ENCODE data around the gene SCN4A. TPM values are rescaled to one million over a fixed set of nuclear protein-coding genes. Genes with fewer than 3 reads are reported as not detected.
A peak's percentile ranks its signal among the peaks of the same experiment; 100 is the strongest.

SCN4A gene
- total and polyA plus RNA-seq, 4 experiments from 2014 or later: 0.17 to 0.30 TPM; not detected in 2

DNA sequence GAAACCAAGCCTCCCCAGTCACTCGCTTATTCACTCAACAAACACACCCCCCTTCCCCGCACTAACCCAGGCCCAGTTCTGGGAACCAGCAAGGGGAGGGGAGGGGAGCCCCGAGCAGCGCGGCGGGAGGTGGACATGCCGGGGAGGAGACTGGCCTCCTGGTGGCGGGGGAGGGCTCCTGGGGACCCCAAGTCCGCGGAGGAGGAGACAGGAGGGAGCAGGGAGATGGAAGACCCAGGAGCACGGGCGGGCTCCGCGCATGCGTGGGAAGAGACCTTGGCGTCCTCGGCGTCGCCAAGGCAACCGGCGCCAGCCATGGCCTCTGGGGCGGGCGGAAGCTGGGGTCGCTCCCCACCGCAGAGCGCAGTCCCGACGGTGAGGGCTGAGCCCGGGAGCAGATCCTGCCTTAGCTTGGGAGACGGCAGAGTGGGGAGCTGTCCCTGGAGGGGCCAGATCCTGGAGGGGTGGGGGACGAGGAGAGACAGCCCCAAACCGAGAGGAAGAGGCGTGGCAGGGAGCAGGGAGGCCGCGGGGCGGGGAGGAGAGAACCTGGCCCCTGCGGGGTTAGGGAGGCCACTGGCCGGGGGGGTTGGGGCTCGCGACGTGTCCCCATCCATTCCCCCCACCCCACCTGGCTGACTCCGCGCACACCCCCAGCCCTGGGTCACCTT is 25.5 kb upstream of the SCN4A start, which contains the start of gene PRR29:
TSS of gene PRR29 (plus strand) at position 302 of the 671 bp plus-strand sequence. CDS start at position 316, 14 bp downstream.
- ChIA-PET POLR2A (ENCODE audit: partially characterized antibody) (interaction anchor here (0.6 to 22.6 kb wide), 8 partner anchors 9 to 148 kb away, joined by 3 to 587 read pairs (median 6); partner anchors contain the start of genes ERN1 and ICAM2), CTCF (ENCODE audit: partially characterized antibody) (interaction anchor here (1.1 to 32.9 kb wide), 5 partner anchors 10 to 135 kb away, joined by 3 to 556 read pairs (median 6); partner anchors contain the start of gene ICAM2)
- H3K4me3 Mint-ChIP-seq: peak within 1 kb of the TSS; percentile 87 to 94 (median 88)
- Histone ChIP-seq H3K4me1 (ENCODE audit: insufficient read depth, low read length) (peaks cover 46% of the 10 kb centered on the region), H3K36me3 (ENCODE audit: insufficient read depth, low read length) (peaks cover 3% of the 10 kb centered on the region), H3K27me3 (ENCODE audit: insufficient read depth, low read length) (no peaks in the 10 kb centered on the region), H3K4me3 (ENCODE audit: low read length in 2 of 2) (peak within 1 kb of the TSS; percentile 5 to 76), H3K9me3 (ENCODE audit: control insufficient read depth in 1 of 2, low read length in 2 of 2) (no peaks in the 10 kb centered on the region), H3K27ac (ENCODE audit: low read depth, low read length) (peak within 1 kb of the TSS; percentile 39)
- intact Hi-C loops (cut with micrococcal nuclease): loop anchor here (1.0 kb wide), 2 partner anchors 22 to 27 kb away; partner anchors contain the start of gene ICAM2
- peak within 1 kb of the TSS; percentile 60 to 91 (median 87) for H3K27ac Mint-ChIP-seq
- H3K36me3 Mint-ChIP-seq: peaks cover 0 to 12% of the 10 kb centered on the region in 2 donors
- peak; percentile 70 to 81 (median 75) for DNase-seq
- peaks cover 0 to 3% (median 0%) of the 10 kb centered on the region in 8 donors for H3K9me3 Mint-ChIP-seq
- no peaks in the 10 kb centered on the region for H3K27me3 Mint-ChIP-seq
- peaks cover 32 to 69% (median 42%) of the 10 kb centered on the region in 4 donors for H3K4me1 Mint-ChIP-seq

GRCh38 chr17:63997341-63998048 is 24.8 kb upstream of the SCN4A start:
- H3K4me1 Mint-ChIP-seq: peaks cover 35 to 73% (median 46%) of the 10 kb centered on the region in 4 donors
- Histone ChIP-seq H3K4me3 (ENCODE audit: low read length in 2 of 2) (peak overlapping the region; percentile 5 to 76), H3K27ac (ENCODE audit: low read depth, low read length) (peak overlapping the region; percentile 39), H3K27me3 (ENCODE audit: insufficient read depth, low read length) (no peaks in the 10 kb centered on the region), H3K9me3 (ENCODE audit: control insufficient read depth in 1 of 2, low read length in 2 of 2) (no peaks in the 10 kb centered on the region), H3K36me3 (ENCODE audit: insufficient read depth, low read length) (no peaks in the 10 kb centered on the region), H3K4me1 (ENCODE audit: insufficient read depth, low read length) (peaks cover 50% of the 10 kb centered on the region)
- POLR2A ChIA-PET (ENCODE audit: partially characterized antibody): interaction anchor here (0.9 to 22.6 kb wide), 5 partner anchors 13 to 149 kb away, joined by 4 to 587 read pairs (median 10); partner anchors contain the start of genes ERN1 and ICAM2
- H3K27ac Mint-ChIP-seq: peak overlapping the region; percentile 52 to 91 (median 86)
- H3K9me3 Mint-ChIP-seq: peaks cover 0 to 3% (median 0%) of the 10 kb centered on the region in 8 donors
- intact Hi-C loops (cut with micrococcal nuclease): loop anchor here (1.0 kb wide), 2 partner anchors 23 to 28 kb away; partner anchors contain the start of gene ICAM2
- peak in 1 of 5 donors; percentile 38 for DNase-seq
- H3K36me3 Mint-ChIP-seq: peaks cover 0 to 7% of the 10 kb centered on the region in 2 donors
- H3K4me3 Mint-ChIP-seq: peak overlapping the region; percentile 86 to 93 (median 88)
- no peaks in the 10 kb centered on the region for H3K27me3 Mint-ChIP-seq
- CTCF ChIA-PET (ENCODE audit: partially characterized antibody): interaction anchor here (0.9 to 32.9 kb wide), 6 partner anchors 10 to 136 kb away, joined by 3 to 556 read pairs (median 6); partner anchors contain the start of gene ICAM2

DNA sequence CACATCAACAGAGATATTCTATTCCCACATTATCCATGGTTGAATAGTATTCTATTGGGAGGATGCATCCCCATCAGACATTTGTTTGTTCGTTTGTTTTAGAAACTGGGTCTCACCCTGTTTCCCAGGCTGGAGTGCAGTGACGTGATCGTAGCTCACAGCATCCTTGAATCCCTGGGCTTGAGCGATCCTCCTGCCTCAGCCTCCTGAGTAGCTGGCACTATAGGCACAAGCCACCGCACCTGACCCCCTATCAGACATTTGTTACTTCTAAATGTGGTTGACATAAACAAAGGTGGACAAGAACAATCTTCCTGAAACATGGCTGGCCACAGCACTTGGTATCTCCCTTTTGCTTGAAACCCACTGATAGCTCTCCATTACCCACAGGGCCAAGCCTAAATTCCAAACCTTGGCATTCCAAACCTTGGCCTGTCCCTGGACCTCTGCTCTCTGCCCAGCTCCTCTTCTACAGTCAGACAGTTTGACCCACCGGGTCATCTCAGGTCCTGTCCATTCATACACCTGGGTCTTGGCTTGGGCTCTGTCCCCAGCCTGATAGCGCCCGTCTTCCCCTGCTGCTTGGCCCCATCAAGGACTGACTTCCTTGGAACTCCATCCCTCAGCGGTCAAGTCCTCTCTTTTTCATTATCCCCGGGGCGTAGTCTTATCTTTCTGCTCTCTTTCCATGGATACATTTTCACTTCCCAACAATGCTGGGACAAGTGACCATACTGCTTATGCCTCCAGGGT is 23.9 kb upstream of the SCN4A start:
- Mint-ChIP-seq H3K4me3 (peak overlapping the region in 5 of 8 donors; percentile 41 to 90 (median 87)), H3K9me3 (peaks cover 0 to 3% (median 0%) of the 10 kb centered on the region in 8 donors), H3K27ac (peak overlapping the region; percentile 19 to 90 (median 67)), H3K36me3 (peaks cover 0 to 2% of the 10 kb centered on the region in 2 donors), H3K27me3 (no peaks in the 10 kb centered on the region), H3K4me1 (peaks cover 42 to 82% (median 52%) of the 10 kb centered on the region in 4 donors)
- ChIA-PET POLR2A (ENCODE audit: partially characterized antibody) (interaction anchor here (0.6 to 22.6 kb wide), 2 partner anchors 10 to 28 kb away, joined by 5 to 587 read pairs; partner anchors contain the start of gene ICAM2), CTCF (ENCODE audit: partially characterized antibody) (interaction anchor here (0.7 to 32.9 kb wide), 5 partner anchors 9 to 77 kb away, joined by 3 to 556 read pairs (median 6); partner anchors contain the start of gene ICAM2)
- intact Hi-C loops (cut with micrococcal nuclease): no loop called here
- H3K9me3 ChIP-seq (ENCODE audit: control insufficient read depth in 1 of 2, low read length in 2 of 2): no peaks in the 10 kb centered on the region
- H3K4me1 ChIP-seq (ENCODE audit: insufficient read depth, low read length): peaks cover 59% of the 10 kb centered on the region
- H3K4me3 ChIP-seq (ENCODE audit: low read length in 2 of 2): no peak overlapping the region
- no peak overlapping the region for H3K27ac ChIP-seq (ENCODE audit: low read depth, low read length)
- H3K36me3 ChIP-seq (ENCODE audit: insufficient read depth, low read length): no peaks in the 10 kb centered on the region
- H3K27me3 ChIP-seq (ENCODE audit: insufficient read depth, low read length): no peaks in the 10 kb centered on the region
- no peak for DNase-seq

DNA sequence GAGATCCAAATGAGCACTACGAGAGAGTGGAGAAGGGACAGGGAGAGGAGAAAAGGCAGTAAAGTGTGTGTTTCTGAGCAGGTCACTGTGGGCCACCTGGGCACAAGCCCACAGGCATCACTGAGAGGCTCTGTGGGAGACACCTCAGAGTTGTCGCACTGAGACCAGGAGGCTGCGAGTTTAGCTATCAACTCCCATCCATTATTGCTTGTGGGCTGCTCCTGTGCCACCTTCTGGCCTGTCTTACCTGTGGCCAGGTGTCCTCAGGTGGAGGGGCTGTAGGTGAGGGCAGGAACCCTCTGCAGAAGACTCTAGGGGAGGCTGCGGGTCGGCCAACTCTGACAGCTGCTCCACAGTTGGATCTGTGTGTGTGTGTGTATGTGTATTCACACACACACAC is 22.9 kb upstream of the SCN4A start:
- no peaks in the 10 kb centered on the region for H3K9me3 ChIP-seq (ENCODE audit: control insufficient read depth in 1 of 2, low read length in 2 of 2)
- ChIA-PET CTCF (ENCODE audit: partially characterized antibody) (interaction anchor here (0.8 to 32.9 kb wide), 4 partner anchors 10 to 76 kb away, joined by 3 to 556 read pairs (median 14); partner anchors contain the start of gene ICAM2), POLR2A (ENCODE audit: partially characterized antibody) (interaction anchor here (1.0 to 22.6 kb wide), 3 partner anchors 29 to 150 kb away, joined by 3 to 587 read pairs (median 4); partner anchors contain the start of gene ICAM2)
- H3K36me3 ChIP-seq (ENCODE audit: insufficient read depth, low read length): no peaks in the 10 kb centered on the region
- Mint-ChIP-seq H3K9me3 (peaks cover 0 to 3% (median 0%) of the 10 kb centered on the region in 8 donors), H3K27me3 (no peaks in the 10 kb centered on the region), H3K4me1 (peaks cover 45 to 89% (median 56%) of the 10 kb centered on the region in 4 donors), H3K4me3 (peak overlapping the region in 4 of 8 donors; percentile 32 to 68 (median 44)), H3K36me3 (peaks cover 0 to 2% of the 10 kb centered on the region in 2 donors), H3K27ac (peak overlapping the region in 5 of 7 donors; percentile 56 to 95 (median 72))
- H3K4me3 ChIP-seq (ENCODE audit: low read length in 2 of 2): no peak overlapping the region
- H3K27ac ChIP-seq (ENCODE audit: low read depth, low read length): no peak overlapping the region
- intact Hi-C loops (cut with micrococcal nuclease): no loop called here
- no peaks in the 10 kb centered on the region for H3K27me3 ChIP-seq (ENCODE audit: insufficient read depth, low read length)
- peaks cover 61% of the 10 kb centered on the region for H3K4me1 ChIP-seq (ENCODE audit: insufficient read depth, low read length)
- no peak for DNase-seq

DNA sequence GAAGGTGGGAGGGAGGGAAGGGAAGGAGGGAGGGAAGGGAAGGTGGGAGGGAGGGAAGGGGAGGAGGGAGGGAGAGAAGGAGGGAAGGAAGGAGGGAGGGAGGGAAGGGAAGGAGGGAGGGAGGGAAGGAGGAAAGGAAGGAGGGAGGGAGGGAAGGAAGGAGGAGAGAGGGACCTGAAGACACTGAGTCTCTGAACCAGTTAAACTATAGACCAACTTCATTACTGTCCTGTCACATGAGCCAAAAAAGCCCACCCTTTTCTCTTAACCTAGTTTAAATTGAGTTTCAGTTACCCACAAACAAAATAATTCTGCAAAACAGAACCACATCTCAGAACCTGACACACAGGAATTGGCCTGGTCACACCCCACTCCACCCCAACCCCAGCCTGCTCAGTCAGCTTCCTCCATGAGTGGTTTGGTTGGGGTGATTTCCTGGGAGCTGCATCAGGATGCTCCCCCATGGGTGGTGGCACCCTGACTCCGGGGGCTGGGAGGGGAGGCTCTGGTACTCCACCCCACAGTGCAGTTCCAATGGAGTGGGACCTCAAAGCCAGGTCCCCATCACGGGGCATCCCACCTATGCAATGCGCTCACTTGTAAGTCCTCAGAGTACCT is 20.8 kb upstream of the SCN4A start:
- peak overlapping the region in 7 of 8 donors; percentile 32 to 82 (median 65) for H3K4me3 Mint-ChIP-seq
- peak overlapping the region; percentile 8 for H3K27ac ChIP-seq (ENCODE audit: low read depth, low read length)
- no peak overlapping the region for H3K4me3 ChIP-seq (ENCODE audit: low read length in 2 of 2)

More for the DNA sequence above, 20.8 kb upstream of the SCN4A start:
- CTCF ChIA-PET (ENCODE audit: partially characterized antibody): interaction anchor here (0.7 to 32.9 kb wide), 10 partner anchors 8 to 156 kb away, joined by 3 to 556 read pairs (median 10); partner anchors contain the start of genes CSHL1, GH1 and ICAM2
- intact Hi-C loops (cut with micrococcal nuclease): no loop called here
- Histone ChIP-seq H3K36me3 (ENCODE audit: insufficient read depth, low read length) (no peaks in the 10 kb centered on the region), H3K27me3 (ENCODE audit: insufficient read depth, low read length) (no peaks in the 10 kb centered on the region), H3K4me1 (ENCODE audit: insufficient read depth, low read length) (peaks cover 55% of the 10 kb centered on the region), H3K9me3 (ENCODE audit: control insufficient read depth in 1 of 2, low read length in 2 of 2) (no peaks in the 10 kb centered on the region)
- Mint-ChIP-seq H3K36me3 (peaks cover 0 to 2% of the 10 kb centered on the region in 2 donors), H3K27me3 (no peaks in the 10 kb centered on the region), H3K27ac (peak overlapping the region; percentile 77 to 92 (median 86)), H3K4me1 (peaks cover 48 to 81% (median 55%) of the 10 kb centered on the region in 4 donors), H3K9me3 (no peaks in the 10 kb centered on the region)
- peak in 4 of 5 donors; percentile 50 to 64 (median 59) for DNase-seq
- POLR2A ChIA-PET (ENCODE audit: partially characterized antibody): interaction anchor here (0.5 to 22.6 kb wide), 14 partner anchors 8 to 153 kb away, joined by 3 to 587 read pairs (median 4); partner anchors contain the start of genes CD79B and ICAM2

All from CD4-positive, alpha-beta memory T cell (primary cell).